ENCODE data around the gene MOCS1.

The MOCS1 gene

DNA sequence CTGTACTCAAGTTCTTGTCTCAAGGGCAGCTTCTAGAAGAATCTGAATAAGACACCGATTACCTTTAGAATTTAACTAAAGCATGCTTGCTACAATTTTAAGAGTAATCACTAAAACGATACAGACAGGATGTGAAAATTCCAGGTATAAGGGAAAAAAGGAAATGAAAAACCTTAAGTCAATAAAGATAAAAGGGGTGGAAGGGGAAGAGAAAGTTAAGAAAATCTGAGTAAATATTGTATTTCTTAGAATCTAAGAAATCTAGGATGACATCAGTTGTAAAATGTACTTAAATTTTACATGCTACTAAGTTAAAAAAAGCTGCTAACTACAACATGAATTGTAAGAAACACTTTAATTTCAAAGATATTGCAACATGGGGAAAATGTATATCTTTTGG, 30.3 kb upstream of the MOCS1 start:
- Histone ChIP-seq H3K36me3 (ENCODE audit: control insufficient read depth, insufficient read depth, low read length) (no peaks in the 10 kb centered on the region), H3K9ac (ENCODE audit: low read depth, low read length) (no peak overlapping the region), H3K4me3 (ENCODE audit: low read depth, low read length) (no peak overlapping the region), H3K27me3 (ENCODE audit: control insufficient read depth, insufficient read depth, low read length) (no peaks in the 10 kb centered on the region), H3K9me3 (ENCODE audit: control insufficient read depth, insufficient read depth, low read length) (no peaks in the 10 kb centered on the region), H3K4me1 (ENCODE audit: control insufficient read depth, insufficient read depth, low read length) (no peaks in the 10 kb centered on the region)

GRCh38 chr6:39964094-39964493, 29.8 kb upstream of the MOCS1 start:
- Histone ChIP-seq H3K4me1 (ENCODE audit: control insufficient read depth, insufficient read depth, low read length) (no peaks in the 10 kb centered on the region), H3K27me3 (ENCODE audit: control insufficient read depth, insufficient read depth, low read length) (no peaks in the 10 kb centered on the region), H3K4me3 (ENCODE audit: low read depth, low read length) (no peak overlapping the region), H3K9ac (ENCODE audit: low read depth, low read length) (no peak overlapping the region), H3K36me3 (ENCODE audit: control insufficient read depth, insufficient read depth, low read length) (no peaks in the 10 kb centered on the region), H3K9me3 (ENCODE audit: control insufficient read depth, insufficient read depth, low read length) (no peaks in the 10 kb centered on the region)

DNA sequence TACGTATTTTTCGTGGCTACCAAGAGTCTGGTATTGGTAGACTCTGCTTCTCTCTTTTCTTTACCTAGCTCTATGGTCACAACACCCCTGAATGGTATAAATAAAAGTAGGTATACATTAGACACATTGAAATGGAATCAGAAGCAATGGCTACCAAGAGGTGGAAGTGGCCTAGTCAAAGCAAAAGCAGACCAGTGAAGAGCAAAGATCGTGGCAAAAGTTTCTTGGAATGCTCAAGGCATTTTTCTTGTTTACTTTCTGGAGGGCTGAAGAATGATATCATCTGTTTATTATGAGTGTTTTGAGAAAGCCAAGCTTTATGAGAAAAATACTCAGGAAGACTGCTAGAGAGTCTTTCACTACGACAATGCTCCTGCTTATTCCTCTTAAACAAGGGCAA, 28.6 kb upstream of the MOCS1 start:
- H3K9me3 ChIP-seq (ENCODE audit: control insufficient read depth, insufficient read depth, low read length) = no peaks in the 10 kb centered on the region
- H3K36me3 ChIP-seq (ENCODE audit: control insufficient read depth, insufficient read depth, low read length) = no peaks in the 10 kb centered on the region
- H3K4me1 ChIP-seq (ENCODE audit: control insufficient read depth, insufficient read depth, low read length) = no peaks in the 10 kb centered on the region
- no peak overlapping the region for H3K9ac ChIP-seq (ENCODE audit: low read depth, low read length)
- no peak overlapping the region for H3K4me3 ChIP-seq (ENCODE audit: low read depth, low read length)
- no peaks in the 10 kb centered on the region for H3K27me3 ChIP-seq (ENCODE audit: control insufficient read depth, insufficient read depth, low read length)

DNA sequence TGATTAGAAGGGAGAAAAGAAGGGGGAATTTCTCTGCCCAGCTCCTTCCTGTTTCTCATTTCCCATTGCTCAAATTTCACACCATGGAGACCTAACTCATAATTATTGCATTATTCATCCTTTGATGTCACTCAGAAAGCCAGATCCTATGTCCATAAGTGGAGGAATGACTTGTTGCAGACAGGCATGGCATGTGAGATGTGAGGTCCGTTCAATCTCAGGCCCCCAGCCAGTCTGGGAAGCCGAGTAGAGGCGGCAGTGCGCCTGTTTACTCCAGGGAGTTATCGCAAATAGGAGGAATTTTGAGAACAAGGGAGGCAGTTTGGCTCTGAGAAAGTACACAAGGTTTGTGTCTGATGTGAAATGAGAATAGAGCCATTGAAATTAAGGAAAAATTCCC, 26.9 kb upstream of the MOCS1 start:
- no peaks in the 10 kb centered on the region for H3K27me3 ChIP-seq (ENCODE audit: control insufficient read depth, insufficient read depth, low read length)
- H3K4me1 ChIP-seq (ENCODE audit: control insufficient read depth, insufficient read depth, low read length) = no peaks in the 10 kb centered on the region
- no peaks in the 10 kb centered on the region for H3K9me3 ChIP-seq (ENCODE audit: control insufficient read depth, insufficient read depth, low read length)
- no peak overlapping the region for H3K4me3 ChIP-seq (ENCODE audit: low read depth, low read length)
- no peaks in the 10 kb centered on the region for H3K36me3 ChIP-seq (ENCODE audit: control insufficient read depth, insufficient read depth, low read length)
- H3K9ac ChIP-seq (ENCODE audit: low read depth, low read length) = no peak overlapping the region

- Histone ChIP-seq H3K4me3 (ENCODE audit: low read depth, low read length) (no peak overlapping the region), H3K9ac (ENCODE audit: low read depth, low read length) (no peak overlapping the region), H3K36me3 (ENCODE audit: control insufficient read depth, insufficient read depth, low read length) (no peaks in the 10 kb centered on the region), H3K27me3 (ENCODE audit: control insufficient read depth, insufficient read depth, low read length) (no peaks in the 10 kb centered on the region), H3K9me3 (ENCODE audit: control insufficient read depth, insufficient read depth, low read length) (no peaks in the 10 kb centered on the region), H3K4me1 (ENCODE audit: control insufficient read depth, insufficient read depth, low read length) (no peaks in the 10 kb centered on the region)
Observed at GRCh38 chr6:39958947-39959346, 24.7 kb upstream of the MOCS1 start.

- no peaks in the 10 kb centered on the region for H3K4me1 ChIP-seq (ENCODE audit: control insufficient read depth, insufficient read depth, low read length)
- H3K36me3 ChIP-seq (ENCODE audit: control insufficient read depth, insufficient read depth, low read length) = no peaks in the 10 kb centered on the region
- no peaks in the 10 kb centered on the region for H3K9me3 ChIP-seq (ENCODE audit: control insufficient read depth, insufficient read depth, low read length)
- H3K9ac ChIP-seq (ENCODE audit: low read depth, low read length) = no peak overlapping the region
- H3K27me3 ChIP-seq (ENCODE audit: control insufficient read depth, insufficient read depth, low read length) = no peaks in the 10 kb centered on the region
- no peak overlapping the region for H3K4me3 ChIP-seq (ENCODE audit: low read depth, low read length)
Observed at GRCh38 chr6:39956936-39957335, 22.7 kb upstream of the MOCS1 start.

- H3K4me3 ChIP-seq (ENCODE audit: low read depth, low read length) = no peak overlapping the region
- no peaks in the 10 kb centered on the region for H3K36me3 ChIP-seq (ENCODE audit: control insufficient read depth, insufficient read depth, low read length)
- H3K27me3 ChIP-seq (ENCODE audit: control insufficient read depth, insufficient read depth, low read length) = no peaks in the 10 kb centered on the region
- H3K9me3 ChIP-seq (ENCODE audit: control insufficient read depth, insufficient read depth, low read length) = no peaks in the 10 kb centered on the region
- no peak overlapping the region for H3K9ac ChIP-seq (ENCODE audit: low read depth, low read length)
- peaks cover 6% of the 10 kb centered on the region for H3K4me1 ChIP-seq (ENCODE audit: control insufficient read depth, insufficient read depth, low read length)
Observed at GRCh38 chr6:39953076-39953618, 18.9 kb upstream of the MOCS1 start.

DNA sequence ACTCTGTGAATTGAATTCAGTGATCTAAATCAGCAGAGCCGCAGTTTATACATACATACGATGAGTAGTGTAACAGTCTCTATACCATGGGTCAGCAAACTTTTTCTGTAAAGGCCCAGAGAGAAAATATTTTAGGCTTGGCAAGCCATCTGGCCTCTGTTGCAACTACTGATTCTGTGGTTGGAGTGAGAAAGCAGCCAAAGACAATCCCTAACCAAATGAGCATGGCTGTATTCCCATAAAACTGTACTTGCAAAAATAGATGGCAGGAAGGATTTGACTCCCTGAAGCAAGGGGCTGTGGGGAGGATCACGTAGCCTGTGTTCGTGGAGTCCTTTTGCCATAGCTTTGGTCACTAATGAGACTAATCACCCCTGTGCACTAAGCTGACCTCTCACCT, 17.9 kb upstream of the MOCS1 start:
- no peak overlapping the region for H3K9ac ChIP-seq (ENCODE audit: low read depth, low read length)
- H3K4me1 ChIP-seq (ENCODE audit: control insufficient read depth, insufficient read depth, low read length) = peaks cover 13% of the 10 kb centered on the region
- H3K36me3 ChIP-seq (ENCODE audit: control insufficient read depth, insufficient read depth, low read length) = no peaks in the 10 kb centered on the region
- H3K9me3 ChIP-seq (ENCODE audit: control insufficient read depth, insufficient read depth, low read length) = no peaks in the 10 kb centered on the region
- H3K4me3 ChIP-seq (ENCODE audit: low read depth, low read length) = no peak overlapping the region
- no peaks in the 10 kb centered on the region for H3K27me3 ChIP-seq (ENCODE audit: control insufficient read depth, insufficient read depth, low read length)

- no peaks in the 10 kb centered on the region for H3K36me3 ChIP-seq (ENCODE audit: control insufficient read depth, insufficient read depth, low read length)
- no peaks in the 10 kb centered on the region for H3K9me3 ChIP-seq (ENCODE audit: control insufficient read depth, insufficient read depth, low read length)
- no peak overlapping the region for H3K9ac ChIP-seq (ENCODE audit: low read depth, low read length)
- no peaks in the 10 kb centered on the region for H3K27me3 ChIP-seq (ENCODE audit: control insufficient read depth, insufficient read depth, low read length)
- H3K4me3 ChIP-seq (ENCODE audit: low read depth, low read length) = no peak overlapping the region
- H3K4me1 ChIP-seq (ENCODE audit: control insufficient read depth, insufficient read depth, low read length) = peaks cover 13% of the 10 kb centered on the region
Observed at GRCh38 chr6:39951716-39952115, 17.5 kb upstream of the MOCS1 start.

DNA sequence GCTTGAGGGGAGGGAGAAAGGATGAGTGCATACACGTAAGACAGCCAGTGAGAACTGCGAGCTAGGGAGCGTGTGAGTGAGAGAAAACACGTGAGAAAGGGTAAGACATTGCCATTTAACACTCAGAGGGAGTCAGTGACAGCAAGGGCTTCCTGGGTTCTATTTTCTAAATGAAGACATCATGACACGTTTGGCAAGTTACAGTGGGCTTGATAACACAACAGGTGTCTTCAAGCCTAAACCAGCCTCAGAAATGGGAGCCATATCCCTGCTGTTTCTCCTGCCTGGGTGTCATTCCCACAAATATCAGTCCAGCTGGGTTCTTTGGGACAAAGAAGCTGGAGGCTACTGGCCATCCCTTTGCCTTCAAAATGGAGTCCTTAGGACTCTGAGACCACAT, 16.9 kb upstream of the MOCS1 start:
- H3K9me3 ChIP-seq (ENCODE audit: control insufficient read depth, insufficient read depth, low read length) = no peaks in the 10 kb centered on the region
- H3K9ac ChIP-seq (ENCODE audit: low read depth, low read length) = no peak overlapping the region
- no peaks in the 10 kb centered on the region for H3K36me3 ChIP-seq (ENCODE audit: control insufficient read depth, insufficient read depth, low read length)
- H3K4me1 ChIP-seq (ENCODE audit: control insufficient read depth, insufficient read depth, low read length) = peaks cover 13% of the 10 kb centered on the region
- H3K4me3 ChIP-seq (ENCODE audit: low read depth, low read length) = no peak overlapping the region
- H3K27me3 ChIP-seq (ENCODE audit: control insufficient read depth, insufficient read depth, low read length) = no peaks in the 10 kb centered on the region

DNA sequence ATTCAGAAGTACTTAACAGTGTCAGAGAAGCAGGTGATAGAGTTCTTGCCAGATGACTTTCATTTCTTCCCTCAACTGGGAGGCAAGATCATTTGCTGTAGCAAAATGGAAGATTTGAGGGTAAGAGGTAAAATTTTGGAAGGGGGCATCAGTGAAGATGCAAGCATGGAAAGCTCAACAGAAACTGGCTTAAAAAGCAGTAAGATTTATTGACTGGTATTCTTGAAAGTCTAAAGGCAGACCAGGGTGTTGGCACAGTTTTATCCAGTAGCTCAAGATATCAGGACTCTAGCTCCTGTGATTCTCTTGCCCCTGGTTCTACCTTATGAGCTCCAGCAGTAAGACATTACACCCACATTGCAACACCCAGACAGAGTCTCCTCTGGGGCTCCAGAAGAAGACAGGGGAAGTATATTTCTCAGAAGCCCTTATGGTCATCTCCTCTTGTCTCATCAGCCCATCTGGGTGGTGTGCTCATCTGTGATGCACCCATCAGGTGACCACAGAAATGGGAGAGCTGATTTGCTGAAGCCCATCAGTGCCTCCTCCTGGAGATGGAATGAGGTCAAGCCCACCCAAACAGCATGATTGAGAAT, 16.0 kb upstream of the MOCS1 start:
- no peaks in the 10 kb centered on the region for H3K36me3 ChIP-seq (ENCODE audit: control insufficient read depth, insufficient read depth, low read length)
- no peak overlapping the region for H3K9ac ChIP-seq (ENCODE audit: low read depth, low read length)
- no peaks in the 10 kb centered on the region for H3K9me3 ChIP-seq (ENCODE audit: control insufficient read depth, insufficient read depth, low read length)
- H3K27me3 ChIP-seq (ENCODE audit: control insufficient read depth, insufficient read depth, low read length) = no peaks in the 10 kb centered on the region
- peaks cover 13% of the 10 kb centered on the region for H3K4me1 ChIP-seq (ENCODE audit: control insufficient read depth, insufficient read depth, low read length)
- H3K4me3 ChIP-seq (ENCODE audit: low read depth, low read length) = no peak overlapping the region

DNA sequence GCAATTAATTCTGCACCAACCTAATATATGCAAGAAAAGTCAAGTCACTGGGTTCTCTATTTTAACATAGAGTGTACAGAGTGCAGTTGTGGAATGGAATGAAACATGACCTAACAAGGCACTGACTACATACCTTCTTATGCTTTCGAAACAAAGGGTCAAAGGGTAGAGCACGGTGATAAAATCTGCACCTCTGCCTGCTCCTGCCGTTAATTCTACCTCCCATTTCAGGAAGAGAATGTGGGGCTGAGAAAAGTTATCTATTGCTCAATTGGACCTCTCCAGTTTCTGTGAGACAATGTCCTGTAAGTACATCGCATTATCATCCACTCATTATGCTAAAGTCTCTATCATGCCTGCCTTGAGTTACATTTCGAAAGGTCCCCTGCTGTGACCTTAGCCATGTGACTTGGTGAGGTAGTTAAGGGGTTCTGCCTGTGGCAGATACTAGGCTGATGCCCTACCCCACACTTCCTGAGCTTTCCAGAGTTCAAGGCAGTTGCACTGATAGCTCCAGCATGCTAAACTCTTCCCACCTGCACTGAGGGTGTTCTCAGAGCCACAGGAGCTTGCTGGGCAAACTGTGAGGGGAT, 14.0 kb upstream of the MOCS1 start:
- Histone ChIP-seq H3K9ac (ENCODE audit: low read depth, low read length) (no peak overlapping the region), H3K9me3 (ENCODE audit: control insufficient read depth, insufficient read depth, low read length) (no peaks in the 10 kb centered on the region), H3K4me1 (ENCODE audit: control insufficient read depth, insufficient read depth, low read length) (peaks cover 13% of the 10 kb centered on the region), H3K4me3 (ENCODE audit: low read depth, low read length) (no peak overlapping the region), H3K27me3 (ENCODE audit: control insufficient read depth, insufficient read depth, low read length) (no peaks in the 10 kb centered on the region), H3K36me3 (ENCODE audit: control insufficient read depth, insufficient read depth, low read length) (no peaks in the 10 kb centered on the region)

Data from iPS-15b (cell line).